Calu3 (cell line): ENCODE data around the gene UXS1. TPM values are rescaled to one million over a fixed set of nuclear protein-coding genes. Genes with fewer than 3 reads are reported as not detected.

ENCODE experiments used
- BruUV-seq: library from RNA; stranded (reverse); fragments of 400-500 nt; replicated peaks from 2 replicates; lab custom pipeline; 2021; lab: Mats Ljungman, UMichigan
- CTCF ChIA-PET: fragments of 300-600 bp; sonication (Branson Sonifier 250); formaldehyde crosslinking; loops from one replicate; lab custom pipeline; 2022; ENCODE audit warnings: antibody characterized with exemption; lab: Charles Lee
- DNase-seq: peaks from one replicate; pipeline ENCODE4 v3.0.0; 2022
- H3K27ac Mint-ChIP-seq: one replicate; pipeline ENCODE4 v1.8.0; 2022; ENCODE audit warnings: mixed read lengths; ENCODE audit not compliant: unreplicated experiment
- H3K27me3 Mint-ChIP-seq: one replicate; pipeline ENCODE4 v1.8.0; 2022; ENCODE audit warnings: mixed read lengths; ENCODE audit not compliant: unreplicated experiment
- H3K36me3 Mint-ChIP-seq: one replicate; pipeline ENCODE4 v1.8.0; 2022; ENCODE audit warnings: mild to moderate bottlenecking, moderate library complexity, mixed read lengths; ENCODE audit not compliant: insufficient read depth, unreplicated experiment
- H3K4me1 Mint-ChIP-seq: one replicate; pipeline ENCODE4 v1.8.0; 2022; ENCODE audit warnings: mild to moderate bottlenecking, low read depth, mixed read lengths; ENCODE audit not compliant: unreplicated experiment
- H3K4me3 Mint-ChIP-seq: one replicate; pipeline ENCODE4 v1.8.0; 2022; ENCODE audit warnings: mild to moderate bottlenecking, low read depth, moderate library complexity, mixed read lengths; ENCODE audit not compliant: unreplicated experiment
- H3K9me3 Mint-ChIP-seq: one replicate; pipeline ENCODE4 v1.8.0; 2022; ENCODE audit warnings: low read depth, mixed read lengths; ENCODE audit not compliant: unreplicated experiment
- intact Hi-C: fragments of 100-400 bp; cut with micrococcal nuclease; formaldehyde crosslinking; loops from one replicate; pipeline ENCODE4 v1.10.0; 2022; ENCODE audit not compliant: unreplicated experiment
- total RNA-seq: library from RNA; stranded (reverse); gene quantifications from 2 replicates; pipeline ENCODE4 v1.2.3, GENCODE V29; 2022
- TF ChIP-seq, protein P1 (sequence below): fragments of 200-600 bp; IDR thresholded peaks from one replicate; pipeline ENCODE4 v1.8.0; 2022; ENCODE audit warnings: antibody characterized with exemption; ENCODE audit not compliant: unreplicated experiment

The UXS1 gene
- total RNA-seq, 1 experiment from 2014 or later: 87.7 TPM

GRCh38 chr2:106160786-106161261 lies 33.3 kb downstream of the UXS1 start:
- DNase-seq: no peak
- TF ChIP-seq, protein P1, sequence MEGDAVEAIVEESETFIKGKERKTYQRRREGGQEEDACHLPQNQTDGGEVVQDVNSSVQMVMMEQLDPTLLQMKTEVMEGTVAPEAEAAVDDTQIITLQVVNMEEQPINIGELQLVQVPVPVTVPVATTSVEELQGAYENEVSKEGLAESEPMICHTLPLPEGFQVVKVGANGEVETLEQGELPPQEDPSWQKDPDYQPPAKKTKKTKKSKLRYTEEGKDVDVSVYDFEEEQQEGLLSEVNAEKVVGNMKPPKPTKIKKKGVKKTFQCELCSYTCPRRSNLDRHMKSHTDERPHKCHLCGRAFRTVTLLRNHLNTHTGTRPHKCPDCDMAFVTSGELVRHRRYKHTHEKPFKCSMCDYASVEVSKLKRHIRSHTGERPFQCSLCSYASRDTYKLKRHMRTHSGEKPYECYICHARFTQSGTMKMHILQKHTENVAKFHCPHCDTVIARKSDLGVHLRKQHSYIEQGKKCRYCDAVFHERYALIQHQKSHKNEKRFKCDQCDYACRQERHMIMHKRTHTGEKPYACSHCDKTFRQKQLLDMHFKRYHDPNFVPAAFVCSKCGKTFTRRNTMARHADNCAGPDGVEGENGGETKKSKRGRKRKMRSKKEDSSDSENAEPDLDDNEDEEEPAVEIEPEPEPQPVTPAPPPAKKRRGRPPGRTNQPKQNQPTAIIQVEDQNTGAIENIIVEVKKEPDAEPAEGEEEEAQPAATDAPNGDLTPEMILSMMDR: no peak
- H3K9me3 Mint-ChIP-seq: no peaks in the 10 kb centered on the region
- intact Hi-C loops: loop anchor here (5.0 kb wide), 1 partner anchor 44 kb away; no protein-coding TSS in a partner anchor
- H3K27ac Mint-ChIP-seq: peak overlapping the region; percentile 89
- no peaks in the 10 kb centered on the region for H3K27me3 Mint-ChIP-seq
- BruUV-seq: no TSS peak
- H3K4me3 Mint-ChIP-seq: no peak overlapping the region
- CTCF ChIA-PET: no interaction called here
- peaks cover 50% of the 10 kb centered on the region for H3K4me1 Mint-ChIP-seq
- peaks cover 26% of the 10 kb centered on the region for H3K36me3 Mint-ChIP-seq

DNA sequence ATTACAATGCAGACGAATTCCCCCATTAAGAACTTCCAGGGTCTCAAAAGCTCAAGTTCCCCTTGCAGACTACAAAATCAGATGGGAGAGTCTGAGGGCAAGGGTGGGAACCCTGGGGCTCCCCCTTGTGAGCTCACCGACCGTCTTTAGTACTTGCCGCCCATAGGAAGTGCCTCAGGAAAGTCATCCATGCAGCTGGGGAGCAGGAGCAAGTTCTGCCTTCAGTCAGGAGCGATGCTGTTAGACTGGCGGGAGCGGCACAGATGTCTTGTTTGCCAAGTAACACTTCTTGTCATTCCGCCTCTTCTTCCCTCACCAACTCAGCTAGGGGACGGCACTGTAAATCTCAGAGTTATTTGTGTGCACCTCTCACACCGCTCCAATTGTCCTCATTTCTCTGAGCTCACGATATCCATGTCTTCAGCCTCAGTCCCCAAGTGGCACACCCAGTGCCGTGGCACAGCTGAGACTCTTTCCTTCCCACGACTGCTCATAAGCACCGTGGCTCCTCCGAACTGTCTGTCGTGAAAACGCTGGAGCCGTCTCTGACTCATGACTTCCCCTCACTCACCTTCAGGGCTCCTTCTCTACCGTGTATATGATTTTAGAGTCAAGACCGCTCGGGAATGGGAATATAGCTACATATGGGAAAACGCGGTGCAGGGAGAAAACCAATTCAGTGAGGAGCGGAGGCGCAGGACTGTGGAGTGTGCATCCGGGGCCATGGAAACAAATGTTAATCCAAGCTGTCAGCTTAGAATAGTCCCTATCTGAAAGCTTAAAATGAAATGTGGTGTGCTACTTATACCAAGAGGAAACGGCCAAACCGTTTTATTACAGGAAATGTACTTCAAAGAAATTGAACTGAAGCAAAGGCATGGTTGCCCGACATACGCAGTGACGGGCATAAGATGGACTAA lies 34.0 kb downstream of the UXS1 start:
- H3K27ac Mint-ChIP-seq: no peak overlapping the region
- no peak overlapping the region for H3K4me3 Mint-ChIP-seq
- intact Hi-C loops: loop anchor here (5.0 kb wide), 1 partner anchor 43 kb away; no protein-coding TSS in a partner anchor
- DNase-seq: no peak
- H3K27me3 Mint-ChIP-seq: no peaks in the 10 kb centered on the region
- H3K9me3 Mint-ChIP-seq: no peaks in the 10 kb centered on the region
- peaks cover 50% of the 10 kb centered on the region for H3K4me1 Mint-ChIP-seq
- no TSS peak for BruUV-seq
- H3K36me3 Mint-ChIP-seq: peaks cover 26% of the 10 kb centered on the region
- CTCF ChIA-PET: no interaction called here
- TF ChIP-seq, protein P1: no peak

DNA sequence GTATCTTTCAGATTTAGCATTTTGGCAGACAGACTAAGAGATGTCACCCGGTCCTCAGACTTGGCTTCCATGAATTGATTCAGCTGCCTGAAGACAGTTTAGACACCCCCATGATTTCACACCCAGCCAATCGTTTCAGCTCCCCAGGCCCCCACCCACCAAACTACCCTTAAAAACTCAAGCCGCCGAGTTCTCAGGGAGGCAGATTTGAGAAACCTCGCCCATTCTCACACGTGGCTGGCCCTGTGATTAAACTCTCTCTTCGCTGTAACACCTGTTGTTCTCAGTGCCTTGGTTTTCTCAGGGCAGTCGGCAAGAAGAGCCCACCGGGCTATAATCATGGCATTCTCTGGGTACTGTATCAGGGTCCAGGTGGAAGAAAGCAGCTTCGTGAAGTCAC lies 35.2 kb downstream of the UXS1 start:
- Mint-ChIP-seq H3K36me3 (peaks cover 26% of the 10 kb centered on the region), H3K9me3 (no peaks in the 10 kb centered on the region), H3K4me1 (peaks cover 37% of the 10 kb centered on the region), H3K27me3 (no peaks in the 10 kb centered on the region), H3K4me3 (no peak overlapping the region), H3K27ac (no peak overlapping the region)
- no peak for DNase-seq
- no TSS peak for BruUV-seq
- CTCF ChIA-PET: no interaction called here
- TF ChIP-seq, protein P1: no peak
- intact Hi-C loops: no loop called here

DNA sequence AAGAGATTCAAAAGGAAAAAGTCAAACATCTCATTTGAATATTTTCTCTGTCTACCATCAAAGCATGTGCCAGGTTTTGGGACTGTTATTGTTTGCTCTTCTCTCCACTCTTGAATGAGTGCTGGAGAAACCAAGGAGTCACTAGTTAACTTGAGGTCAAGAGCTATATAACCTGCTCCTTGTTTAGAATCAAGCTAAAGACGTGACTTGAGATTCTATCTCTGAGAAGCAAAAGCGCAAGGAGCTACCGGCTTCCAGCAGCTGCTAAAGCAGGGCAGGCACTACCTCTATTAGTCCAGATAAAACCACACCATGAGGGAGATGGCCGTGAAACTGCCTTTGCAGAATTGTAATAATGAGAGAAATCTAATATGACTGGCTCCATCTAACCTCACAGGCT lies 36.0 kb downstream of the UXS1 start:
- TF ChIP-seq, protein P1: no peak
- peaks cover 26% of the 10 kb centered on the region for H3K36me3 Mint-ChIP-seq
- H3K4me3 Mint-ChIP-seq: no peak overlapping the region
- no peaks in the 10 kb centered on the region for H3K9me3 Mint-ChIP-seq
- H3K4me1 Mint-ChIP-seq: peaks cover 30% of the 10 kb centered on the region
- no peak for DNase-seq
- intact Hi-C loops: no loop called here
- H3K27me3 Mint-ChIP-seq: no peaks in the 10 kb centered on the region
- BruUV-seq: no TSS peak
- no peak overlapping the region for H3K27ac Mint-ChIP-seq
- CTCF ChIA-PET: no interaction called here
